ENCODE data around the gene HYDIN.
"Not testable (repeated sequence)": the region's sequence is repeated elsewhere in the genome, so short reads cannot be mapped to it uniquely, and the experiment has no call there.

Gene HYDIN

DNA sequence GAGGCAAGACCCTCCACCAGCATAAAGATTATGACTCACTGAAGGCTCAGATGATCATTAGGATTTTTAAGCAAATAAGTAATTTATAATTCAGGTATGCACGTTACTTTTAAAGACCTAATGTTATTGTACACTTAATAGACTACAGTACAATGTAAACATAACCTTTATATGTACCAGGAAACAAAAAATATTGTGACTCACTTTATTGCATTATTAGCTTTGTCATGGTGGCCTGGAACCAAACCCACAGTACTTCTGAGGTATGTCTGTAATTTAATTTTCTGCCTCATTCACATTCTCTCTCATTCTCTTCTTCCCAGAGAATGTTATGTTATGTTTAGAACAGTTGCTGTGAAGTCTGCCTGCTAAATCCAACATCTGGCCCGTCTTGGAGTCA lies 407.8 kb downstream of the HYDIN start:
- not testable (repeated sequence) for DNase-seq

DNA sequence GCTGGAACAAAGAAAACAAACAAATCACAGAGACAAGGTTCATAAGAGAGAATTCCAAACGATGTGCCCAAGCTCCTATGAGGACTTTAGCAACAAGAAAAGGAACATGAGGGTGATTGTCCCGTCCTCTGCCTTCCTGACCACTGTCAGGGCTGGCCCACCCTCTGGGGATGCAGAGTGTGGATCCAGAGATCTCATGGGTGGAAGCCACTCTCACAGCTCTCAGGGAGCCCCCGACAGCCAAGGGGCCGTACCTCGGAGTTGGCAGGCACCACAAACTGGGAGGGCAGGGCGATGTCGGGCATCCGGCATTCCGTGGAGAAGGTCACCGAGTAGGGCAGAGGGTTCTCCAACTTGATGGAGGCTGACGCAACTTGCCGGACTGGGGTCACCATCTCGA lies 412.4 kb downstream of the HYDIN start:
- not testable (repeated sequence) for DNase-seq

DNA sequence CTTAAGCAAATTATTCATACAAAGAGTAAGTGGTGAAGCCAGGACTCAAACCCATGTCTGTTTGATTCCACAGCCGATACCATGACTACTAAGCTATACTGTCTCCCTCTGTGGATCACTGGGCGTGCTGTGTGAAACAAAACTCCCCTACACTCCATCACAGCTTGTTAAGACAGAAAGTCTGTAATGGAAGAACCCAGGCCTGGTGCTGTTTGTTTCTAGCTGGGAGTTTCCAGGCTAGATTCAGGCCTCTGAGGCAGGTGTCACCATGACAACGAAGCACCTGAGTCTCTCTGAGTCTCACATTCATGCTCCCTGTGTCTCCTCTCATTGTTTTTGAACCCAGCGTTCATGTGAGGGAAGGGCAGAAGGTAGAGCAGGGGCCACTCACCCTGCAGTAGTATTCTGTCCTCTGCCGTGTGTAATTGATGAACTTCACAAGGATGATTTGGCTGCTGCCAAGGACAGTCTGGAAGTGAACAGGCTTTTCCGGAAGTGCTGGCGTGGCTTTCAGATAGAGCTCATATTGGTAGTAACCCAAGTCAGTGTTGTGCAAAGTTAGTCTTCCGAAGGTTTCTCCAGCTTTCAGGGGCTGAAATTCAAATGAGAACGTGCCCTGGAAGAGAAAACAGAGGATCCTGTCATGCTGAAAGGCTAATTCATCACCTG lies 421.0 kb downstream of the HYDIN start:
- DNase-seq: no peak

DNA sequence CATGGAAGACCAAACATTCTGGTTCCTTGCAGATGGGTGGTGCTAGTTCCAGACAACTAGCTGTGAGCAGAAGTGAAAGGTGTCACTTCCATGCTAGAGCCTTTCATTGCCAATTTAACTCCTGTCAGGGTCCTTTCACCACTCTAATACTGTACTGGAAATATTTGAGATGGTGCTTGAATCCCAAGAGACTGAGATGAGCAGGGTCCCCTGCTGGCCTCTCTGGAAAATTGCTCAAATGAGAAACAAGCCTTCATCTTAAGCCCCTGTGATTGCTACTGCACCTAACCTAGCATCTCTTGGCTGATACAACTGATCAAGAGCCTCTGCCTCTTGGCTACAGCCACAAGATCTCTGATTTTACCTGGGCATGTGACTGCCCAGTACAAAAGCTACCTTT lies 422.2 kb downstream of the HYDIN start:
- DNase-seq: no peak

DNA sequence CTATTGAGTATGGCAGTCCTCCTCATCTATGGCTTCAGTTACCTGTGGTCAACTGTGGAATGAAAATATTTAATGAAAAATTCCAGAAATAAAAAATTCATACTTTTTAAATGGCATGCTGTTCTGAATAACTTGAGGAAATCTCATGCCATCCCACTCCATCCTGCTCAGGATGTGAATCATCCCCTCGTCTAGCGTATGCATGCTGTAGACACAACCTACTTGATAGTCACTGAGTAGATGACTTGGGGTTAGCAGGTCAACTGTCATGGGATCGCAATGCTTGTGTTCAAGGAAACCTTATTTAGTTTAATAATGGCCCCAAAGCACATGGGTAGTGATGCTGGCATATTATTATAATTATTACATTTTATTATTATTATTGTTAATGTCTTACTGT lies 424.7 kb downstream of the HYDIN start:
- no peak for DNase-seq

DNA sequence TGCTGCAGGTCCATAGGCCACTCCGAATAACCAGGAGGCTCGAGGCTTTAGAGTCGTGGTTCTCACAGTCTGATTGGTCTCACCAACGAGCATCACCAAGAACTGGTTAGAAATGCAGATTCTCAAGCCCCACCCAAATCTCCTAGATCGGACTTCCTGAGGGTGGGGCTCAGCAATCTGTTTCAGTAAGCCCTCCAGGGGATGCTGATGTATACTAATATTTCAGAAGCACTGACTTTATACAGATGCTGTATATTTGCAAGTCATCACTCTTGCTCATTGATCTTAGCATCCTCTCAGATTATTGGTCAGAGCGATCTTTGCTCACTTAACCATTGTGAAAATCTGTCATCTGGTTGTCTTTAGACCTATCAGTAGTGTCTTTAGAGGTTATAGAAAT lies 425.1 kb downstream of the HYDIN start:
- no peak for DNase-seq

DNA sequence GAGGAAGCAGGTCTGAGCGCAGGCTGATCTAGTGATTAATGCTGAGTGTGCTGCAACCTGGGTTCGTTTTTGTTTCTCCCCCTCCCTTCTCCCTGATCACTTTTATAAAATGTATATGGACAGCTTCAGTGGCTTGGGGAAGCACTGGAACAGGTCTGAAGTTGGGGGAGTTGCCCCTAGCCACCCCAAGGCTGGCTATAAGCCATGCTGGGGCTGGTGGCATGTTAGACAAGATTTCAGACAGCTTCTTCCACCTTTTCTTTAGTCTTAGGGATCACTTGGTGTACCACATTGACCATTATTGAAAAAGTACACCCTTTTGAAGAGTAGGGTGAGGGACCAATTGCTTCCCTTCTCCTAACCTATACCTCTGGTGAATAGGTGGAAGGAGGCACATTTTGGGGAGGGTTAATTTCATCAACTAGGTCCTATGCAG lies 425.8 kb downstream of the HYDIN start:
- no peak for DNase-seq

DNA sequence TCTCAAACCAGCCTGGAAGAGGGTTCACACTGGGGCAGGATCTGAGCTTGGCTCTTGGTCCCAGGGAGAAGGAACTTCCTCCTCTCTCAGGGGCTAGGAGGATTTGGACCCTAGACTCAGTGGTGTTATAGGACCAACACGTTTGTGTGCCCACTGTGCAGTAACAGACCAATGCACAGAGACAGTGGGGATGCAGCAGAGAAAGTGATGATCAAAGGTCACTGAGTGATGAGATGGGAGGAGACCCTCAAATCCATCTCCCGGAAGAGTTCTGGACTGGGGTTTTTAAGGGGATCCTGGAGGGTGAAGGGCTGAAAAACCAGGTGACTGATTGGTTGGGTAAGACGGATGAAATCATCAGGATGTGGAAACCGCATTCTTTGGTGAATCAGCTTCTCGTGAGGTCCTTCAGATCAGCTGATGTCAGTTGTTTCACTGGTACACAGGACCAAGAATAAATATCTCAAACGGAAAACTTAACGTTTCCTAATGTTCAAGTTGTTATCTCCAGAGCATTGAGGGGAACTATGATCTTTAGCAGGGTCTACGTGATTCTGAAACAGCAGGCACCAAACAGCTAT lies 426.3 kb downstream of the HYDIN start:
- peak; percentile 51 for DNase-seq

DNA sequence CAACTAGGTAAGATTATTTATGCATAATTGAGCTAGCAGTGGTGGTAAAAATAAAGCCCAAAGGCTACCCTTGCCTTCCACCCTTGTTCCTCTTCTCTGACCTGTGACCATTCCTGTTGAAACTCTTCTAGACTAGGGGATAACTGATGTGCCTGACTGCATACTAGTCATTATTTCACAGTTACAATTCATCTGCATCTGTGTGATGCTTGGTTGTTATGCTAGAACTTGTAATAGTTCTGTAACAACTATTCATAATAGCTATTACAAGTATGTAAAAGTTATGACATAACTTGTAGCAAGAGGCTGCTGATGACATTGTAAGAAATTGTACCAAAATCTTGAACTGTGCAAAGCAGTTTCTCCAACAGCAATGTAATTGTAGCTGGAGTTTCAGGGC lies 427.2 kb downstream of the HYDIN start:
- no peak for DNase-seq

DNA sequence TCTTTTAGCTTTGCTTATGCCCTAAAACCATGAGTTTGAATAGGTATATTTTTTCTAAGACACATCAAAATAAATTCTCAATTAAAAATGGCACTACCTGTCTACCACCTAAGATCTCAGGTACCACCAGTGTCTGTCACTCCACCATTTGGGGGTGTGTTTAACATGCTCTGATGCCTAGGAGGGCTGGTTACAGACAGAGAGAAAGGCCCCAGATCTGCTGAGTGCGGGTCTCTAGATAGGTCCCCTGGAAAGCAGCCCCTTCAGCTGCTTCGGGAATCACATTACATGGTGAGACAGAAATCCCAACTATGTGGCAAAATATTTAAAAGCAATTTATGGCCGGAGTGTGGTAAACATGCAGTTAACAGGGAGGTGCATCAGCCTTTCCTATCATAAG lies 428.9 kb downstream of the HYDIN start:
- no peak for DNase-seq

DNA sequence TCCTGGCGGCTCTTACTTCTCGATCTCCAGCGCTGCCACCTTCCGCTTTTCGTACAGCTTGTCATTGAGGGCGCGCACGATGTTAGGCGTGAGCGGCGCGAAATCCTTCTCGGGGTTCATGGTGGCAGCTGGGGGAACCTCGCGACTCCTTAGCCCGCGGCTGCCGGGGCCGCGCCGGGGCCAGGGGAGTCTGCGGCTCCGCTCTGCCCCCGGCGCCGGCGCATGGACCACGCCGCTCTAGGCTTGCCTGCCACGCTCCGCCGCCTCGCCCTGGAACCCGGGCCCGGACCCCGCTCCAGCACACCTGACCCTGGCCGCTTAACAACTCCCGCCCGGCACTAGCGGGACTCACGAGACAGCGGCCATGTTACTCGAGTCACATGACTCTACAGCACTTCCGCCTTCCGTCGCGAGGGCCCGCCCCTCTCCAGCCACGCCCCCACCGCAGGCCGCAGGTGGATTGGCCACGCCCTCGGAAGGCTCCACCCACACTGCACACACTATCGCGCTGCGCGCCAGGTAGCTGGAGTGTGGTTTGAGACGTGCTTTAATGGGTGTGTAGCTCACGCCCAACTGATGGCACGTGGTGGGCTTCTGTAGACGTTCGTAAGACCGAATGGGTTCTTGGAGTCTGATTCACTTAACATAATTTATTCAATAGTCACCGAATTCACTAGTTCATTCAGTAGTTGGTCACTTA lies 429.6 kb downstream of the HYDIN start, which contains the start of gene VAC14:
Gene VAC14, minus strand, starts transcription at position 378 of the 700 bp plus-strand sequence. Its CDS starts 258 bp downstream, at position 120.
- DNase-seq: peak; percentile 96

DNA sequence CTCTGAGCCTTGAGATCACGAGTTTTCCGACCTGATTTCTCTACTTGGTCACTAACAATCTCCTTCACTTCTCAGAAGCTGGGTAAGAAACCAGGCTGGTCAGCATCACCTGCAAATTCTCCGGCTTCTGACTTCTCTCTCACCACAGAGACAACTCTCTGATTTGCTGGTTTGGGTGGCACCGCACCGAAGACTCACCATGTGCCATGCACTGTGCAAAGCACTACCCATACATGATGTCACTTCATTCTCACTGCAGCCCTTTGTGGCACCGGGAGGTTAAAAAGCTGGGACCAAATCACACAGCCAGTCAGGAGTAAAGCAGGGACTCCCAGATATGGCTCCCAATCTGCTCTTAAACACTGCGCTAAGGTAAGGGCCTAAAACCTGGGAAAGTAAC lies 430.2 kb downstream of the HYDIN start:
- DNase-seq: peak; percentile 21

DNA sequence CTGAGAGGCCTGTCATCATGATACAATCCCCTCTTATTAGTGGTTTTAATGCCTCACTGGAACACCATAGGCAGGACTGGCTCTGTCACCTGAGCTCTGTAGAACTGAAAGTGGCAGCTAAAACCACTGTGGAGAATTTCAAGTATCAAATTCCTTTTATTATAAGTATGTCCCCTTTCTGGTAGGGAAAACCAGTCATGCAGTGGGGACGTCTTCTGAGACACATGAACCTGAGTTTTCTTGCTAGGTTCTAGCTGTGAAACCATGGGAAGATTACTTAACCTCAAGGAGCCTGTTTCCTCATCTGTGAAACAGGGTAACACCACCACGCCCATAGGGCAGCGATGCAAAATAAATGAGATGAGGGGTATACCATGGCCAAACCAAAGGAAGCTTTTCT lies 434.2 kb downstream of the HYDIN start:
- no peak for DNase-seq

DNA sequence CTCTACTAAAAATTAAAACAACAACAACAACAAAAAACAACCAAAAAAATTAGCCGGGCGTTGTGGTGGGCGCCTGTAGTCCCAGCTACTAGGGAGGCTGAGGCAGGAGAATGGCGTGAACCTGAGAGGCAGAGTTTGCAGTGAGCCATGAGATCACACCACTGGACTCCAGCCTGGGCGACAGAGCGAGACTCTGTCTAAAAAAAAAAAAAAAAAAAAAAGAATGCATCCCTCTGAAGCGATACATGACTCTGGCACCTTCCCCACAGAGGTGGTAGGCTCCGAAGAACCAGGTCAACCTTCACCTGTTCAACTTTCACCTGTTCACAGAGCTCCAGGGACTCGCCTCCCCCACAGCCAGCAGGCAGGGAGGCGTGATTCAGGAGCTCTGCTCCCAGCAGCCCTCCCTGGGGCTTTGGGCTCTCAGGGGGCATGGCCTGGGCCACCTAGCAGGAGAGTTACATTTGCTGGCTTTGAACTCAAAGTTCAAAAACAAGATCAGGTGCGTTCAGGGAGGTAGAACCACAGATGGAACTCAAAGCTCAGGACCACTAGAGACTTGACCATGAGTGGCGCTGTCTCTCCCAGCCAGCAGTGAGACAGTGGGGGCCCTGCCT lies 435.1 kb downstream of the HYDIN start:
- no peak for DNase-seq

DNA sequence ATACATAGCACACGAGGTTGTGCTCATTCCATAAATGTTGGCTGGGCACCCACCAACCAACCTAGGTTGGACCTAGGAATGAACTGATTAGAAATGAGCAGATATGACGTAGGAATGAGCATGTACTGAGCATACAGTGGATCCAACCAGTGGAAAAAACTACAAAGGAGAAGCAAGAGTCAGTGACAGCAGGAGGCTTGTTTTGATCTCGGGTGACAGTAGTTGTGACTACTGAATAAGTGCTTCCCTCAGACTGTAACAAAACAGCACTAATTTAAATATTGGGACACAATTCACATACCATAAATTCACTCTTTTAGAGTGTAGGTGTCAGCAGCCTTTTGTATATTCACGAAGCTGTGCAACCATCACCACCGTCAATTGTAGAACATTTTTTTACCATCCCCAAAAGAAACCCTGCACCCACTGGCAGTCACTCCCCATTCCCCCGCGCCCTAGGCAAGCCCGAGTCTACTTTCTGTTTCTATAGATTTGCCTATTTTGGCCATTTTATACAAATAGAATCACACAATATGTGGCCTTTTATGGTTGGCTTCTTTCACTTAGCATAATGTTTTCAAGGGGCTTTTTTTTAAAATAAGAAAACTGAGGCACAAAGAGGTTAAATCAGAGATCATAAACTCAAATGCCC lies 436.5 kb downstream of the HYDIN start:
- no peak for DNase-seq

DNA sequence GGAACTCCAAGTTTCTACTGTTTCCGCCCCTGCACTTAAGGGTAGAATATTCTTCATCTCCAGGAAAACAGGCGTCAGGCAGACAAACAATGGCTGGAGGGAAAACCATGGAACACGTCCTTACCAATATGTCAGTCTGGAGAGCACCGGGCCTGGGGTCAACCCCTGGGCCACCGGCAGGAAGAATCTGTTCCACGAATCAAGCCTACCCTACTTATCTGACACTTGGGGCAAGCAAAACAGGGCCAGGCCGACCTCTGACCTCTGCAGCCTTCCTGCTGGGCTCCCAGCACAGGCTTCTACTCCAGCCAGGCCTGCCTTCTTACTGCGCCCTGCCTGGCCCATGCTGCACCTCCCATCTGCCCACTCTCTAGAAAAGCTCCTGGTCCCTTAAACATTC lies 439.7 kb downstream of the HYDIN start:
- no peak for DNase-seq

DNA sequence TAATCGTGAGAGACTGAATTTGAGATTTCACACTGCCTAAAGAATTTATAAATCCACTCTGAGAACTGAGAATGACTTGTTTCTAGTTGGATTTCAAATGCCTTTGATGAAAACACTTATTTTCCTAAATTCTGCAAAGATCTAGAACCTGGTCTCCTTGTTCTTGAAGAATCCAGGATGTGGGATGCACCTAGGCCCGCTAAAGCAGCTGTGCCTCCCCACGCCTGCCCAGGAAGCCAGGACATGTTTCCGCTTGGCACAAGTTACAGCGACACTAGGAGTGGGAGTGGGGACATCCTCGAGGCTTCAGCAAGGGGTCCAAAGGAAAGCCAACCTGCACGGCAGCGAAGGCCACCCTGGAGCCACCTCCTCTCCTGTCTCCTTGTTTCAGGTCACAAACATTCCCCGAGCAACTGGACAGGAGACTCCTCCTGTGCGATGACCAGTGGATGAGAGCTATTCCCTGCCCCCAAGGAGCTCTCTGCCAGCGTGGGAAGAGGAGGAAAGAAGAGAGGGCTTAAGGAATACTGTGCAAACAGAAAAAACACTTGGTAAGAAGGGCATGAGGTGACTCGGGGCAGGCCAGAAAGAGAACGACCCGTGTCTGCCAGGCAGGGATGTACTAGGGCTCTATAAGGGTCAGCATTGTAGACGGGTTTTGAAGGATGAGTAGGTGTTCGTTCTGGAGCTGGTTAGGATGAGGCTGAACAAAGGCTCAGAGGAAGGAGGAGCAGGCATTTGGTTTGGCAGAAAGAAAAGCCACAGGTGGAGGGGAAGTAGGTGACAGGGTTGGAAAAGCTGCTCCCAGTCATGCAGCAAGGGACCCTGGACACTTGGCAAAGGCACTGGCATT lies 440.7 kb downstream of the HYDIN start:
- DNase-seq: no peak

DNA sequence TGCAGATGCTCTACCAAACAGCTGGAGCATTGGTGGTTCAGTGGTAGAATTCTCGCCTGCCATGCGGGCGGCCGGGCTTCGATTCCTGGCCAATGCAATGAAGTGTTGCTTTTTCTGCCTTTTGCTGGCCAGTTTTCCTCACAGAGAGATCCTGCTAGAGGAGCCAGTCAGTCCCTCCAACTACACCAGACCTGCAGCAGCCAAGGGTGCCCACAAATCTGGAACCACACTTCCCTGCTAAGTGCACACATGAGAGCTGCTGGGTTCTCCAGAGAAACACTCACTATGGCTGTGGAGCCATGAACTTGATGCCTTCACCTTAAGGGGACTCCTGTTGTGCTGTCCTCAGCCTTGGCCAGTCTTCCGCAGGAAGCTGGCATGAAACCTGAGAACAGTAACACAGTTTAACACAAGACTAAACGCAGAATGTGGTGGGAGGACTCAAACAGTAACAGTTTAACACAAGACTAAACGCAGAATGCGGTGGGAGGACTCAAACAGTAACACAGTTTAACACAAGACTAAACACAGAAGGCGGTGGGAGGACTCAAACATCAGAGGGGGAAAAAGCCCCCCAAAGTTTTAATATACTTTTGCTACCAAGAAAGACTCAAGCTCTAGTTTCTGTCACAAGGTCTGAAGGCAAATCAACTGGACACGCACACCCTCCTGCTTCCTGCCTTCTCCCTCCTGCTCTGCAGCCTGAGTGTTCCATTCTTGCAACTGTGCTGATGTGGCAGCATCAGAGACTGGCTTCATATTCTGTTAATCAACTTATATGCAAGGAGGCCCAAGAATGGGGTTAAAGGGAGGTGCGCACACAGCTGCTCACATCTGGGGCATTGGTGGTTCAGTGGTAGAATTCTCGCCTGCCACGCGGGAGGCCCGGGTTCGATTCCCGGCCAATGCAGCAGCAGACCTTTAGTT lies 441.6 kb downstream of the HYDIN start:
- peak; percentile 18 for DNase-seq

DNA sequence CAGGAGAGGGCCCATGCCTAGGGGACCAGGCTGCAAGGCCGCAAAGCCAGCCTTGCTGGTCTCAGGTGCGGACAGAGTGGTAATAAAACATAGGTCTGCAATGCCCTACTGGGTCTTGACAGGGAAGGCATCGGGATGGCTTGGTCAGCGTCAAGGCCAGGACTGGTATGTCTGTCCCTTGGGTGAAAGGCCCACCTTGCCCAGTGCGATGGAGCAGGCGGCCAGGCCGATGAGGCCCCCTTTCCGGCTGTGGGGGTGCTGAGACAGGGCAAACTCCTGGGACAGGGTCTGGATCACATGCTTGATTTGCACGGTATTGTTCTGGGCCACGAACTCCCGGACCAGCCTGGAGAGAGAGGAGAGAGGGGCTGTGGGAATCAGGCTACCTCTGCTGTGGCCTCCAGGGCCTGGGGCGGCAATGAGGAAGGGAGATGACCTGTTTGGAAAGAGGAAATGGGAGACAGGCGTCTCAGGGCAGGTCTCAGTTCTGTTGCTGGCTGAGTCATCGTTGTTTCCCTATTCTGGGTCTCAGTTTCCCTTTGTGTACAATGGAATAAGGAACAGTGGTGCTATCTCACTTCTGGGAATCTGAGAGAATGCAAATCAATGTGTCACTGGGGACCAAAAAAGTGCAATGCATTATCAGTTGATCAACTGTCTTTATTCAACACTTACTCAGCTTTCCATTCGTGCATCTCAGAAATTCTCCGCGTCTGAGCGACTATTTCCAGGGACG lies 444.3 kb downstream of the HYDIN start:
- no peak for DNase-seq

Data from activated CD4-positive, alpha-beta T cell treated with anti-CD3 and anti-CD28 coated beads, Interleukin-2, amount 50 U/mL, for 16 hours (primary cell).